Neural crest cell (in vitro differentiated cells): ENCODE results near the gene KLK3. TPM values are rescaled to one million over a fixed set of nuclear protein-coding genes. Genes with fewer than 3 reads are reported as not detected.

Experiments used
- DNase-seq: peaks from one replicate; pipeline ENCODE4 v3.0.0; 2021; ENCODE audit warnings: low read depth, mixed read lengths, low spot score
- H3K27ac Mint-ChIP-seq: one replicate; pipeline ENCODE4 v1.8.0; 2021; ENCODE audit warnings: mild to moderate bottlenecking, mixed read lengths; ENCODE audit not compliant: unreplicated experiment
- H3K27me3 Mint-ChIP-seq: 2 replicates; pipeline ENCODE4 v1.8.0; 2021; ENCODE audit warnings: low read depth, mild to moderate bottlenecking, mixed read lengths
- H3K36me3 Mint-ChIP-seq: 2 replicates; pipeline ENCODE4 v1.8.0; 2021; ENCODE audit warnings: low read depth, mild to moderate bottlenecking, mixed read lengths
- H3K4me1 Mint-ChIP-seq: 2 replicates; pipeline ENCODE4 v1.8.0; 2021; ENCODE audit warnings: mixed read lengths
- H3K4me3 Mint-ChIP-seq: one replicate; pipeline ENCODE4 v1.8.0; 2021; ENCODE audit warnings: mild to moderate bottlenecking, mixed read lengths
- H3K9me3 Mint-ChIP-seq: 2 replicates; pipeline ENCODE4 v1.8.0; 2021; ENCODE audit warnings: mixed read lengths
- CTCF ChIP-seq: fragments of 200-600 bp; sonication (generic); conservative IDR thresholded peaks from 2 replicates; pipeline ENCODE4 v1.5.0; 2021; ENCODE audit warnings: antibody characterized with exemption, mild to moderate bottlenecking
- total RNA-seq: library from RNA; stranded (reverse); gene quantifications from 2 replicates; pipeline ENCODE4 v1.2.1, GENCODE V29; 2021

Gene KLK3
- total RNA-seq, 1 donor from 2014 or later, result not detected

DNA sequence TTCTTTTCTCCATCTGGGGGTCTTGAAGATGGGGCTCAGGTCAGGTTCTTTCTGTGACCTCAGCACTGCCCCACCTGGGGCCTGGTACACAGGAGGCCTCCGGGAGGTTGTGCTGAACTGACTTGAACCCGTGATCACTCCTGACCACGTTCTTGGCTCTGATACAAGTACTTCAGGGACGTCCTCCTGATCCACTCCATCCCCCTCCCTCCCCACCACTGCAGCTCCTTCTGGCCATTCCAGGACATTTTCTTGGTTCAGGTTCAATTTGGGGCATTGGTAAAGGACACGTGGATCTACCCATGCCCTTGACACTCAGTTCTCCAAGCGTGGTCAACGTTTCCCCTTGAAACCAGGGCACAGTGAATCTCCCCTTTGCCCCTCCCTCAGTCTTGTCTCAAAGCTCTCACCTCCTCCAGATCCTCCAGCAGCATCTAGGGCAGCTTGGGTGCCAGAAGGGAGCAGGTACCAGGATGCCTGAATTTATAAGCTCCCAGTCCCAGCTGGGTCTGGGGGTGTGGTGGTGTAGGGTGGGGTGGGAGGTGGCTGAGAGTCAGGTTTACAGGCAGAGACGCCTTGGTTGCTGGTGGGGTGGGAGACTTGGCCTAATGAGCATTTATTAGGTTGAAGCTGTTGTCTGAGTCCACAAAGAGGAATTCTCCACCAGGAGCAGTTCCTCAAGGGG, 21.5 kb upstream of the KLK3 start, which contains the start of gene KLK15:
Gene KLK15 (minus strand): TSS at position 458 of the 685 bp plus-strand sequence. CDS start 2,082 bp downstream, outside the sequence.
- Mint-ChIP-seq H3K4me3 (no peak within 1 kb of the TSS), H3K36me3 (no peaks in the 10 kb centered on the region), H3K4me1 (peaks cover 10% of the 10 kb centered on the region), H3K27ac (no peak within 1 kb of the TSS), H3K9me3 (no peaks in the 10 kb centered on the region), H3K27me3 (peaks cover 58% of the 10 kb centered on the region)
- no peak for DNase-seq
- TF ChIP-seq CTCF, result no peak

- no peak overlapping the region for H3K4me3 Mint-ChIP-seq
- peaks cover 60% of the 10 kb centered on the region for H3K27me3 Mint-ChIP-seq
- no peaks in the 10 kb centered on the region for H3K36me3 Mint-ChIP-seq
- H3K27ac Mint-ChIP-seq, result no peak overlapping the region
- DNase-seq, result no peak
- no peaks in the 10 kb centered on the region for H3K9me3 Mint-ChIP-seq
- peaks cover 11% of the 10 kb centered on the region for H3K4me1 Mint-ChIP-seq
- no peak for TF ChIP-seq CTCF
These were observed 20.9 kb upstream of the KLK3 start for GRCh38 chr19:50833802-50834167.

- Mint-ChIP-seq H3K4me3 (peak overlapping the region; percentile 84), H3K9me3 (no peaks in the 10 kb centered on the region), H3K27me3 (peaks cover 61% of the 10 kb centered on the region), H3K4me1 (peaks cover 11% of the 10 kb centered on the region), H3K36me3 (no peaks in the 10 kb centered on the region), H3K27ac (no peak overlapping the region)
- TF ChIP-seq CTCF, result no peak
- DNase-seq, result no peak
These were observed 19.5 kb upstream of the KLK3 start for GRCh38 chr19:50835103-50835784.

DNA sequence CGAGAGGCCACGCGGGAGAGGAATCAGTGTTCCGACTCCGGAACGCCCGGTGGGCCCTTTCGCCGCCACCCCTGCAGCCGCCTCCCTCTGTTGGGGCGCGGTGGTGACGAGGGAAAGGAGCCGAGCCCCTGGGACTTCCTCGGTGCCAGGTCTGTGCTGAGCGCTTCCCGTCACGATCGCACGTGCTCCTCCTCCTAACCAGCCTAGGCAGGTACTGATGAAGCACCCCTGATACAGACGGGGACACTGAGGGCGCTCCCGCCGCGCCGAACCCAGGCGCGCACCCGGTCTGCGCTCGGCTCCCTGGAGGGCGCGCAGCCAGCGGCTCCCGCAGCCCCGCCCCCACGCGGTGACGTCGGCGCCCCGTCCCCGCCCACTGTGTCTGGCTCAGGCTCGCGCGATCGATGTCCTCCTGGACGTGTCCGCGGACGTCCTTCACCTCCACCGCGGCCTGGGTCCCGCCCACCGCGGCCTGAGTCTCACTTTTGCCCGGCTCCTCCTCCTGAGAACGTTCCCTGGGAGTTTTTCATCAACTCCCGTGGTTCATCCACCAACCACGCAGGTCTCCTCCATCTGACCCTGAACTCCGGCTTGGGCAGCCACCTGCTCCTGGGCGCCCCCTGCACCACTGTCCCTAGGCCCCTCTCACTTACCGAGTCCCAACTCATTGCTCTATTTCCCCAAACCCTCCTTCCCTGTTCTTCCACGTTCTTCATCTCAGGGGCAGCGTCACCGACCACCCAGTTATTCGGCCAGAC, 18.8 kb upstream of the KLK3 start:
- peak overlapping the region; percentile 91 for H3K4me3 Mint-ChIP-seq
- no peaks in the 10 kb centered on the region for H3K9me3 Mint-ChIP-seq
- H3K27me3 Mint-ChIP-seq, result peaks cover 67% of the 10 kb centered on the region
- H3K27ac Mint-ChIP-seq, result no peak overlapping the region
- TF ChIP-seq CTCF, result no peak
- no peaks in the 10 kb centered on the region for H3K36me3 Mint-ChIP-seq
- peak; percentile 83 for DNase-seq
- H3K4me1 Mint-ChIP-seq, result peaks cover 11% of the 10 kb centered on the region

DNA sequence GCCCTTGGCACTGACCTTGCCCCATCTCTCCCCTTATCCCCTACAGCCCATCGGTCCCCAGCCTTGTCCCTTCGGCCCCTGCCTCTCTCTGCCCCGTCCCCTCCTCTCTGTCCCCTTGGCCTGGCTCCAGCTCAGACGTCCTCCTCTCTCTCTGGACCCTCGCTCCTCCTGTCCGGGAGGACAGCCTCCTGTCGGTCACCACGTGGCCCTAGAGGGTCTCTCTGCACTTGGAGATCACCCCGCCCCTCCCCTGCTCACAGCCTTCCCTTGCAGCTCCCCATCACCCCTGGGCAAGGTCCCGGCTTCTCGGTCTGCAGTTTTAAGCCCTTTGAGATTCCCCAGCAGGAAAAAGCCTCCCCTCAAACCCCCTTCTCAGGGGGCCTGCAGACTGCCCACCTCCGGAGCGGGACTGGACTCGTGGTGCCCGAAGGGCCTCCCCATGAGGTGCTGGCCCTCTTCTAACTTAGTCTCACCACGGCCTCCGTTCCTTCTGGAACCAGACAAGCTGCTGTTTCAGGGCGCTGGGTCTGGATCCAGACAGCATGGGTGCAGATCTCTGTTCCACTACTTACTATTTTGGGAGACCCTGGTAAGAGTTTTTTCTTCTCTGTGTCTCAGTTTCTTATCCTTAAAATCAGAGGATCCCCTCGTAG, 18.0 kb upstream of the KLK3 start:
- Mint-ChIP-seq H3K9me3 (no peaks in the 10 kb centered on the region), H3K36me3 (no peaks in the 10 kb centered on the region), H3K4me1 (peaks cover 11% of the 10 kb centered on the region), H3K27me3 (peaks cover 69% of the 10 kb centered on the region), H3K4me3 (peak overlapping the region; percentile 91), H3K27ac (no peak overlapping the region)
- DNase-seq, result no peak
- TF ChIP-seq CTCF, result no peak
